ENCODE data around the gene PPP1R11. TPM values are rescaled to one million over a fixed set of nuclear protein-coding genes. Genes with fewer than 3 reads are reported as not detected.

The PPP1R11 gene
- total RNA-seq, 1 experiment from 2014 or later, result 60.1 TPM

GRCh38 chr6:30047220-30047619, 19.8 kb upstream of the PPP1R11 start:
- intact Hi-C loops (cut with micrococcal nuclease), result no loop called here
- H3K4me1 Mint-ChIP-seq (ENCODE audit: insufficient read depth, unreplicated experiment), result no peaks in the 10 kb centered on the region
- no peaks in the 10 kb centered on the region for H3K9me3 Mint-ChIP-seq (ENCODE audit: unreplicated experiment)
- no TSS peak for BruUV-seq (replicated peaks)
- no peak overlapping the region for H3K4me3 Mint-ChIP-seq (ENCODE audit: unreplicated experiment)
- ChIA-PET POLR2A (interaction anchor here (0.6 to 1.7 kb wide), 2 partner anchors 8 to 1446 kb away, joined by 3 to 5 read pairs; no protein-coding TSS in a partner anchor), CTCF (no interaction called here)
- peaks cover 5% of the 10 kb centered on the region for H3K36me3 Mint-ChIP-seq (ENCODE audit: insufficient read depth, unreplicated experiment)
- H3K27me3 Mint-ChIP-seq (ENCODE audit: insufficient read depth, unreplicated experiment), result no peaks in the 10 kb centered on the region
- no peak for TF ChIP-seq CTCF (IDR thresholded peaks at IDR 0.05; ENCODE audit: unreplicated experiment)
- H3K27ac Mint-ChIP-seq (ENCODE audit: low read depth, unreplicated experiment), result no peak overlapping the region
- no peak for DNase-seq (ENCODE audit: unreplicated experiment)

GRCh38 chr6:30053682-30054081, 13.3 kb upstream of the PPP1R11 start:
- no TSS peak for BruUV-seq (replicated peaks)
- Mint-ChIP-seq H3K9me3 (ENCODE audit: unreplicated experiment) (no peaks in the 10 kb centered on the region), H3K27ac (ENCODE audit: low read depth, unreplicated experiment) (no peak overlapping the region), H3K27me3 (ENCODE audit: insufficient read depth, unreplicated experiment) (no peaks in the 10 kb centered on the region), H3K4me1 (ENCODE audit: insufficient read depth, unreplicated experiment) (no peaks in the 10 kb centered on the region), H3K4me3 (ENCODE audit: unreplicated experiment) (no peak overlapping the region), H3K36me3 (ENCODE audit: insufficient read depth, unreplicated experiment) (peaks cover 46% of the 10 kb centered on the region)
- no peak for DNase-seq (ENCODE audit: unreplicated experiment)
- POLR2A ChIA-PET, result interaction anchor here (0.8 to 2.9 kb wide), 3 partner anchors 7 to 12 kb away, joined by 3 to 18 read pairs (median 8); partner anchors contain the start of genes POLR1H and PPP1R11
- intact Hi-C loops (cut with micrococcal nuclease), result no loop called here
- CTCF ChIA-PET, result interaction anchor here (1.9 kb wide), 1 partner anchor 78 kb away, joined by 4 read pairs; no protein-coding TSS in a partner anchor
- TF ChIP-seq CTCF (IDR thresholded peaks at IDR 0.05; ENCODE audit: unreplicated experiment), result no peak

GRCh38 chr6:30055513-30055912, 11.5 kb upstream of the PPP1R11 start:
- TF ChIP-seq CTCF (IDR thresholded peaks at IDR 0.05; ENCODE audit: unreplicated experiment), result no peak
- H3K27me3 Mint-ChIP-seq (ENCODE audit: insufficient read depth, unreplicated experiment), result no peaks in the 10 kb centered on the region
- no peak for DNase-seq (ENCODE audit: unreplicated experiment)
- H3K4me3 Mint-ChIP-seq (ENCODE audit: unreplicated experiment), result no peak overlapping the region
- H3K27ac Mint-ChIP-seq (ENCODE audit: low read depth, unreplicated experiment), result no peak overlapping the region
- no TSS peak for BruUV-seq (replicated peaks)
- CTCF ChIA-PET, result no interaction called here
- peaks cover 46% of the 10 kb centered on the region for H3K36me3 Mint-ChIP-seq (ENCODE audit: insufficient read depth, unreplicated experiment)
- POLR2A ChIA-PET, result interaction anchor here (1.5 kb wide), 1 partner anchor 9 kb away, joined by 5 read pairs; no protein-coding TSS in a partner anchor
- intact Hi-C loops (cut with micrococcal nuclease), result no loop called here
- H3K9me3 Mint-ChIP-seq (ENCODE audit: unreplicated experiment), result no peaks in the 10 kb centered on the region
- H3K4me1 Mint-ChIP-seq (ENCODE audit: insufficient read depth, unreplicated experiment), result no peaks in the 10 kb centered on the region

- Mint-ChIP-seq H3K4me1 (ENCODE audit: insufficient read depth, unreplicated experiment) (peaks cover 6% of the 10 kb centered on the region), H3K27me3 (ENCODE audit: insufficient read depth, unreplicated experiment) (no peaks in the 10 kb centered on the region), H3K27ac (ENCODE audit: low read depth, unreplicated experiment) (peak overlapping the region; percentile 92), H3K4me3 (ENCODE audit: unreplicated experiment) (peak overlapping the region; percentile 96), H3K36me3 (ENCODE audit: insufficient read depth, unreplicated experiment) (peaks cover 40% of the 10 kb centered on the region), H3K9me3 (ENCODE audit: unreplicated experiment) (no peaks in the 10 kb centered on the region)
- ChIA-PET CTCF (interaction anchor here (0.6 to 2.9 kb wide), 6 partner anchors 14 to 160 kb away, joined by 3 to 12 read pairs (median 4); no protein-coding TSS in a partner anchor), POLR2A (interaction anchor here (0.5 to 6.2 kb wide), 36 partner anchors 9 to 1725 kb away, joined by 3 to 101 read pairs (median 5); partner anchors contain the start of genes RNF39, TRIM26 and TRIM39)
- TF ChIP-seq CTCF (IDR thresholded peaks at IDR 0.05; ENCODE audit: unreplicated experiment), result no peak
- intact Hi-C loops (cut with micrococcal nuclease), result no loop called here
- BruUV-seq (replicated peaks), result TSS peak; percentile 78
- no peak for DNase-seq (ENCODE audit: unreplicated experiment)
These were observed 6.3 kb upstream of the PPP1R11 start for GRCh38 chr6:30060606-30061091.
